Measurements from ENCODE around the gene AP3B1.
A peak's percentile ranks its signal among the peaks of the same experiment; 100 is the strongest.

AP3B1 gene

GRCh38 chr5:78264600-78264999 lies 29.9 kb downstream of the AP3B1 start:
- Histone ChIP-seq H3K4ac (ENCODE audit: low read depth, low read length) (no peak overlapping the region), H3K9ac (ENCODE audit: low read length) (no peak overlapping the region), H3K4me1 (ENCODE audit: control insufficient read depth in 1 of 2, insufficient read depth in 2 of 2, low read length in 2 of 2) (no peaks in the 10 kb centered on the region), H2AK5ac (ENCODE audit: low read length) (no peak overlapping the region), H3K18ac (ENCODE audit: low read length) (no peak overlapping the region), H2BK5ac (ENCODE audit: low read depth, low read length, poor library complexity) (no peak overlapping the region), H3K4me3 (ENCODE audit: low read depth, low read length) (no peak overlapping the region), H3K27me3 (ENCODE audit: insufficient read depth, low read length) (no peaks in the 10 kb centered on the region), H3K4me2 (ENCODE audit: low read length) (no peak overlapping the region), H4K12ac (ENCODE audit: low read depth, low read length) (no peak overlapping the region), H3K14ac (ENCODE audit: low read length) (no peak overlapping the region), H3K27ac (ENCODE audit: low read depth, low read length) (no peak overlapping the region), H3K79me1 (ENCODE audit: low read length) (no peaks in the 10 kb centered on the region), H3K23ac (ENCODE audit: low read length) (no peak overlapping the region), H2AFZ (ENCODE audit: insufficient read depth, low read length, poor library complexity) (no peak overlapping the region), H4K8ac (ENCODE audit: low read depth, low read length) (no peak overlapping the region), H3K9me3 (ENCODE audit: insufficient read depth, low read depth, low read length) (no peaks in the 10 kb centered on the region), H2BK120ac (ENCODE audit: insufficient read depth, low read length, poor library complexity) (no peak overlapping the region), H2BK12ac (ENCODE audit: low read length) (no peak overlapping the region), H3K36me3 (ENCODE audit: control insufficient read depth in 1 of 2, insufficient read depth in 2 of 2, low read length in 2 of 2) (peaks cover 0 to 6% of the 10 kb centered on the region in 2 experiments), H4K91ac (ENCODE audit: low read depth, low read length) (no peak overlapping the region), H3K79me2 (ENCODE audit: control insufficient read depth, insufficient read depth, low read length, poor library complexity) (no peaks in the 10 kb centered on the region)
- no CpG with 5 or more reads among the region's 1 CpG for whole genome bisulfite sequencing (ENCODE audit: extremely low coverage, insufficient coverage, insufficient read length)
- no peak for DNase-seq

GRCh38 chr5:78260771-78261170 lies 33.7 kb downstream of the AP3B1 start:
- no peak overlapping the region for H2AFZ ChIP-seq (ENCODE audit: insufficient read depth, low read length, poor library complexity)
- H3K9me3 ChIP-seq (ENCODE audit: insufficient read depth, low read depth, low read length), result no peaks in the 10 kb centered on the region
- no peak overlapping the region for H3K4ac ChIP-seq (ENCODE audit: low read depth, low read length)
- DNase-seq, result no peak
- H3K4me1 ChIP-seq (ENCODE audit: control insufficient read depth in 1 of 2, insufficient read depth in 2 of 2, low read length in 2 of 2), result no peaks in the 10 kb centered on the region
- no peaks in the 10 kb centered on the region for H3K79me2 ChIP-seq (ENCODE audit: control insufficient read depth, insufficient read depth, low read length, poor library complexity)
- H3K36me3 ChIP-seq (ENCODE audit: control insufficient read depth in 1 of 2, insufficient read depth in 2 of 2, low read length in 2 of 2), result peaks cover 0 to 6% of the 10 kb centered on the region in 2 experiments
- no peak overlapping the region for H3K27ac ChIP-seq (ENCODE audit: low read depth, low read length)
- no peak overlapping the region for H2BK5ac ChIP-seq (ENCODE audit: low read depth, low read length, poor library complexity)
- H2AK5ac ChIP-seq (ENCODE audit: low read length), result no peak overlapping the region
- H4K91ac ChIP-seq (ENCODE audit: low read depth, low read length), result no peak overlapping the region
- no peak overlapping the region for H2BK120ac ChIP-seq (ENCODE audit: insufficient read depth, low read length, poor library complexity)
- no peak overlapping the region for H3K23ac ChIP-seq (ENCODE audit: low read length)
- no peaks in the 10 kb centered on the region for H3K79me1 ChIP-seq (ENCODE audit: low read length)
- H3K9ac ChIP-seq (ENCODE audit: low read length), result no peak overlapping the region
- no peak overlapping the region for H2BK12ac ChIP-seq (ENCODE audit: low read length)
- WGBS (ENCODE audit: extremely low coverage, insufficient coverage, insufficient read length), result no CpG with 5 or more reads among the region's 2 CpGs
- H3K4me2 ChIP-seq (ENCODE audit: low read length), result no peak overlapping the region
- H3K18ac ChIP-seq (ENCODE audit: low read length), result no peak overlapping the region
- H3K4me3 ChIP-seq (ENCODE audit: low read depth, low read length), result no peak overlapping the region
- H4K8ac ChIP-seq (ENCODE audit: low read depth, low read length), result no peak overlapping the region
- H3K14ac ChIP-seq (ENCODE audit: low read length), result no peak overlapping the region
- H3K27me3 ChIP-seq (ENCODE audit: insufficient read depth, low read length), result no peaks in the 10 kb centered on the region
- H4K12ac ChIP-seq (ENCODE audit: low read depth, low read length), result no peak overlapping the region

GRCh38 chr5:78253201-78253600 lies 41.3 kb downstream of the AP3B1 start:
- Histone ChIP-seq H2BK120ac (ENCODE audit: insufficient read depth, low read length, poor library complexity) (no peak overlapping the region), H3K79me2 (ENCODE audit: control insufficient read depth, insufficient read depth, low read length, poor library complexity) (no peaks in the 10 kb centered on the region), H3K27me3 (ENCODE audit: insufficient read depth, low read length) (no peaks in the 10 kb centered on the region), H2AK5ac (ENCODE audit: low read length) (no peak overlapping the region), H4K91ac (ENCODE audit: low read depth, low read length) (no peak overlapping the region), H3K4ac (ENCODE audit: low read depth, low read length) (no peak overlapping the region), H3K23ac (ENCODE audit: low read length) (no peak overlapping the region), H3K36me3 (ENCODE audit: control insufficient read depth in 1 of 2, insufficient read depth in 2 of 2, low read length in 2 of 2) (peaks cover 3 to 5% of the 10 kb centered on the region in 2 experiments), H4K12ac (ENCODE audit: low read depth, low read length) (no peak overlapping the region), H2BK5ac (ENCODE audit: low read depth, low read length, poor library complexity) (no peak overlapping the region), H3K18ac (ENCODE audit: low read length) (no peak overlapping the region), H3K27ac (ENCODE audit: low read depth, low read length) (no peak overlapping the region), H3K9me3 (ENCODE audit: insufficient read depth, low read depth, low read length) (no peaks in the 10 kb centered on the region), H3K4me1 (ENCODE audit: control insufficient read depth in 1 of 2, insufficient read depth in 2 of 2, low read length in 2 of 2) (peaks cover 2 to 6% of the 10 kb centered on the region in 2 experiments), H2BK12ac (ENCODE audit: low read length) (no peak overlapping the region), H3K14ac (ENCODE audit: low read length) (no peak overlapping the region), H3K4me3 (ENCODE audit: low read depth, low read length) (no peak overlapping the region), H3K9ac (ENCODE audit: low read length) (no peak overlapping the region), H3K4me2 (ENCODE audit: low read length) (no peak overlapping the region), H2AFZ (ENCODE audit: insufficient read depth, low read length, poor library complexity) (no peak overlapping the region), H3K79me1 (ENCODE audit: low read length) (no peaks in the 10 kb centered on the region), H4K8ac (ENCODE audit: low read depth, low read length) (no peak overlapping the region)
- no CpG with 5 or more reads among the region's 3 CpGs for WGBS (ENCODE audit: extremely low coverage, insufficient coverage, insufficient read length)
- DNase-seq, result peak in 1 of 2 donors; percentile 18

GRCh38 chr5:78252715-78253114 lies 41.8 kb downstream of the AP3B1 start:
- Histone ChIP-seq H3K4me3 (ENCODE audit: low read depth, low read length) (no peak overlapping the region), H3K36me3 (ENCODE audit: control insufficient read depth in 1 of 2, insufficient read depth in 2 of 2, low read length in 2 of 2) (peaks cover 3 to 5% of the 10 kb centered on the region in 2 experiments), H3K23ac (ENCODE audit: low read length) (no peak overlapping the region), H3K9me3 (ENCODE audit: insufficient read depth, low read depth, low read length) (no peaks in the 10 kb centered on the region), H3K27me3 (ENCODE audit: insufficient read depth, low read length) (no peaks in the 10 kb centered on the region), H3K79me2 (ENCODE audit: control insufficient read depth, insufficient read depth, low read length, poor library complexity) (no peaks in the 10 kb centered on the region), H3K79me1 (ENCODE audit: low read length) (no peaks in the 10 kb centered on the region), H2AFZ (ENCODE audit: insufficient read depth, low read length, poor library complexity) (no peak overlapping the region), H2BK120ac (ENCODE audit: insufficient read depth, low read length, poor library complexity) (no peak overlapping the region), H2BK12ac (ENCODE audit: low read length) (no peak overlapping the region), H3K18ac (ENCODE audit: low read length) (peak overlapping the region; percentile 49), H3K14ac (ENCODE audit: low read length) (no peak overlapping the region), H2AK5ac (ENCODE audit: low read length) (no peak overlapping the region), H3K4me1 (ENCODE audit: control insufficient read depth in 1 of 2, insufficient read depth in 2 of 2, low read length in 2 of 2) (peaks cover 2 to 6% of the 10 kb centered on the region in 2 experiments), H3K9ac (ENCODE audit: low read length) (no peak overlapping the region), H3K27ac (ENCODE audit: low read depth, low read length) (no peak overlapping the region), H4K8ac (ENCODE audit: low read depth, low read length) (no peak overlapping the region), H3K4ac (ENCODE audit: low read depth, low read length) (no peak overlapping the region), H3K4me2 (ENCODE audit: low read length) (no peak overlapping the region), H4K12ac (ENCODE audit: low read depth, low read length) (no peak overlapping the region), H4K91ac (ENCODE audit: low read depth, low read length) (no peak overlapping the region), H2BK5ac (ENCODE audit: low read depth, low read length, poor library complexity) (no peak overlapping the region)
- no CpG with 5 or more reads among the region's 5 CpGs for WGBS (ENCODE audit: extremely low coverage, insufficient coverage, insufficient read length)
- peak; percentile 4 to 5 for DNase-seq
